Right ventricle myocardium inferior (tissue), 1 donor: Measurements from ENCODE around the gene GPR179. TPM values are rescaled to one million over a fixed set of nuclear protein-coding genes. Genes with fewer than 3 reads are reported as not detected.
"Not testable (repeated sequence)": the region's sequence is repeated elsewhere in the genome, so short reads cannot be mapped to it uniquely, and the experiment has no call there.

ENCODE experiments used
- ATAC-seq: fragments of 200-7000 bp; cut with Tn5 transposase; one replicate; pipeline ENCODE4 v1.9.1; 2020; ENCODE audit warnings: mild to moderate bottlenecking, moderate library complexity
- DNase-seq: peaks from one replicate; pipeline ENCODE4 v3.0.0; 2021; ENCODE audit errors: missing footprints
- intact Hi-C: fragments of 100-400 bp; cut with DNase I; formaldehyde crosslinking; loops from one replicate; pipeline ENCODE4 v1.11.0; 2022
- total RNA-seq: library from RNA; stranded (reverse); fragmentation: NEBNext Ultra II Directional; extraction: Animal tissue kit (Norgen Biotek cat#: 25700); gene quantifications from one replicate; pipeline ENCODE4 v1.2.1, GENCODE V29; 2021
- donor health status: DM: no; HTN: yes; CAD: no; lungs with severe emphysema.

The GPR179 gene
- total RNA-seq, 1 donor from 2014 or later: not detected

GRCh38 chr17:38326996-38327792 lies 16.6 kb downstream of the GPR179 start:
- intact Hi-C loops: no loop called here
- peak; percentile 49 for ATAC-seq

GRCh38 chr17:38325221-38325851 lies 18.4 kb downstream of the GPR179 start:
- DNase-seq (no peak), ATAC-seq (peak; percentile 26)
- intact Hi-C loops: no loop called here

More at GRCh38 chr17:38326996-38327792, 16.6 kb downstream of the GPR179 start:
- DNase-seq: no peak

- intact Hi-C loops: no loop called here
- no peak for ATAC-seq
- DNase-seq: no peak
Observed at GRCh38 chr17:38324772-38325171, 19.0 kb downstream of the GPR179 start.

GRCh38 chr17:38324141-38324697 lies 19.5 kb downstream of the GPR179 start:
- no peak for DNase-seq
- no peak for ATAC-seq
- intact Hi-C loops: no loop called here

- intact Hi-C loops: no loop called here
- ATAC-seq (no peak), DNase-seq (no peak)
Observed at GRCh38 chr17:38322897-38323296, 20.9 kb downstream of the GPR179 start.

- intact Hi-C loops: no loop called here
- ATAC-seq (peak; percentile 45), DNase-seq (no peak)
Observed at GRCh38 chr17:38322156-38322779, 21.5 kb downstream of the GPR179 start.

GRCh38 chr17:38320482-38320881 lies 23.3 kb downstream of the GPR179 start:
- DNase-seq (no peak), ATAC-seq (no peak)
- intact Hi-C loops: no loop called here

GRCh38 chr17:38317081-38317480 lies 26.7 kb downstream of the GPR179 start:
- ATAC-seq (no peak), DNase-seq (no peak)
- intact Hi-C loops: no loop called here

GRCh38 chr17:38315497-38315896 lies 28.3 kb downstream of the GPR179 start:
- ATAC-seq (no peak), DNase-seq (no peak)
- intact Hi-C loops: no loop called here

GRCh38 chr17:38296834-38297517 lies 46.8 kb downstream of the GPR179 start, which contains the start of gene MRPL45:
Gene MRPL45, plus strand, starts transcription at chr17:38297168. Its CDS starts 16 bp downstream, at chr17:38297184.
- DNase-seq (peak; percentile 98), ATAC-seq (peak; percentile 98)
- intact Hi-C loops: not testable (repeated sequence)

GRCh38 chr17:38295602-38296365 lies 48.0 kb downstream of the GPR179 start:
- intact Hi-C loops, ATAC-seq, DNase-seq: not testable (repeated sequence)

GRCh38 chr17:38289760-38290159 lies 54.0 kb downstream of the GPR179 start:
- intact Hi-C loops, DNase-seq, ATAC-seq: not testable (repeated sequence)

- DNase-seq, intact Hi-C loops: not testable (repeated sequence)
- ATAC-seq: peak; percentile 46
Observed at GRCh38 chr17:38288217-38288827, 55.4 kb downstream of the GPR179 start.

GRCh38 chr17:38286501-38287091 lies 57.2 kb downstream of the GPR179 start:
- DNase-seq, intact Hi-C loops: not testable (repeated sequence)
- peak; percentile 89 for ATAC-seq

- ATAC-seq, intact Hi-C loops, DNase-seq: not testable (repeated sequence)
Observed at GRCh38 chr17:38285994-38286393, 57.8 kb downstream of the GPR179 start.
